Measurements from ENCODE around the gene FRMPD4.
"Not testable (repeated sequence)": the region's sequence is repeated elsewhere in the genome, so short reads cannot be mapped to it uniquely, and the experiment has no call there.

DNA sequence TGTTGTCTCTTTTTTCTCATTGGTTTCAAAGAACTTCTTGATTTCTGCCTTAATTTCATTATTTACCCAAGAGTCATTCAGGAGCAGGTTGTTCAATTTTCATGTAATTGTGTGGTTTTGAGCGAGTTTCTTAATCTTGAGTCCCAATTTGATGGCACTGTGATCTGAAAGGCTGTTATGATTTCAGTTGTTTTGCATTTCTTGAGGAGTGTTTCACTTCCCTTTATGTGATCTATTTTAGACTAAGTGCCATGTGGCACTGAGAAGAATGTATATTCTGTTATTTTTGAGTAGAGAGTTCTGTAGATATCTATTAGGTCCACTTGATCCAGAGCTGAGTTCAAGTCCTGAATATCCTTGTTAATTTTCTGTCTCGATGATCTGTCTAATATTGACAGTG, 377.1 kb downstream of the FRMPD4 start:
- not testable (repeated sequence) for TF ChIP-seq EZH2phosphoT487 (IDR thresholded peaks at IDR 0.05; ENCODE audit: borderline replicate concordance); CTCF (conservative IDR thresholded peaks at IDR 0.05; ENCODE audit: low read length)
